NCI-H82 (cell line): Measurements from ENCODE around the gene TCEA2.

ENCODE experiments used
- DNase-seq: peaks from one replicate; lab custom pipeline; 2025; lab: John Stamatoyannopoulos, UW

TCEA2 gene

GRCh38 chr20:64065062-64065973, 2.3 kb downstream of the TCEA2 start:
- DNase-seq = no peak

- no peak for DNase-seq
Measured at GRCh38 chr20:64065974-64066343, 3.0 kb downstream of the TCEA2 start.

DNA sequence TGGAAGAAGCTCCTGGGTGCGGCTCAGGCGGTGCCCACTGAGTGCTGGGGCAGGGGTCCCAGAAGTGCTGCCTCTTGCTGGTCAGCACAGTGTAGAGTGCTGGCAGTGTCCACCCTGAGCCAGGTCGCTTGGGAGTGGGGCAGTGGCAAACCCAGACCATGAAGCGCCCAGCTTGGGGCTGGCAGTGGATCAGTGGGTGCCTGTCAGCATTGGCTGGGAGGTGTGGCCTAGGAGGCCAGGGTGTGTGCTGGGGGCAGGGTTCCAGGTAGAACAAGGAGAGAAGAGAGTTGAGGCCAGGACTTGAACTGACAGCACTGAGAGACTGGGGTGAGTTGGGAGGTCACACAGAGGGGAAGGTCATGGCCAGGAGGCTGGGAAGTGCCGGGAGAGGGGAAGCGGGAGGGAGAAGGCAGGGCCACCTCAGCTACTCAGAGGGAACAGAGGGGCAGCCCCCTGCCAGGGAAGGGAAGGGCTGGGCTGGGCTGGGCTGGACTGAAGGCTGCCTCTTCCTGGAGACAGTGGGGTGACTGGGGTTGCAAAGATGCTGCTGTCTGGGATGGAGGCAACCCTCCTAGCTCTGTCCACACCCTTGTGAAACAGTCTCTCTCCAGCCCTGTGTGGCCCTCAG, 4.1 kb downstream of the TCEA2 start:
- DNase-seq = no peak

- no peak for DNase-seq
Measured at GRCh38 chr20:64067733-64068307, 4.8 kb downstream of the TCEA2 start.

DNA sequence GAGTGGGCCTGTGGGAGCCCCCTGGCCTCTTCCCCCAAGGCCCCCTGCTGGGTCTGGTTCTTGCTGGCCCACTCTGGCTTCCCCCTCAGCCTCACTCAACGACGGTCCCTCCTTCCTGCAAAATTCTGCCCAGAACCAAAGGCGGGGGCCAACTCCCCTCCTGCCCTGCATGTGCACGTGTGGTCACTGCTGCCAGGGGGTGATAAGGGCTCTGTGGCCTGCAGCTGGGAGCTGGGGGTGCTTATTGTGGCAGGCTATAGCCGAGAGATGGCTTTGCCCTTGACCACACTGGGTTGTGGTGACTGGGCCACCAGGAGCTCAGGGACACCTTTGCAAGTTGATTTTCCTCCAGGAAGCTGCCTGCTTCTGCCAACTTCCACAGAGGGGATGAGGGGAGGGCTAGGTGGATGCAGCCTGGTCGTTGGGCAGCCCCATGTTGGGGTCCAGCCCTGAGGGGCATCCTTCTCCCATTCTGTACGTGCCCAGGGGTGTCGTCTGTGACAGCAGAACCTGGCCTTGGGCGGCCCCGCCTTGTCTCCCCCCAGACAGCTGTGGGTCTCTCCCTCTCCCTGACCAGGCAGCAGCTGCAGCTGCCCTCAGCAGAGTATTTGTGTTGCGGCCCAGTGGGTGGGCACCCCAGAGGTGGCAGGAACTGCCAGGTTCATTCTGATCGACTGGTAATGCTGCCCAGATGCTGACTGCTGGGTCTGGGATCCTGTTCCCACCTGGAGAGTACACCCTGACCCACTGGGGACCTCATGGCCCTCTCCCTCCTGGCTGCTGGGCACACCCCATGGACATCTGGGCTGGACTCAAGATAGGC, 5.6 kb downstream of the TCEA2 start:
- DNase-seq = no peak

DNA sequence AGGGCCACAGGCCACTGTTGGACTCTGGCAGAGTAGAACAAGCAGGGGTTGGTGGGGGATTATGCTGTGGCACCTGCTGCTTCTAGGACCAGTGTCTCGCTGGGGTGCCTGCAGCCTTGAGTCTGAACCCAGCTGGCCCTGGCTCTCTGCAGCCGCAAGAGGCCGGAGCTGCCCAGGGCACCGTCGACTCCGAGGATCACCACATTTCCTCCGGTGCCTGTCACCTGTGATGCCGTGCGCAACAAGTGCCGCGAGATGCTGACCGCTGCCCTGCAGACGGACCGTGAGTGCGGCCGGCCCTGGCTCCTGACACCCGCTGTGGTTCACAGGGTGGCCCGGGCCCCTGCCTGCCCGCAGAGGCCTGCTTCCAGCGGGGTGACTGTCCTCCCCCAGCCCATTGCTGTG, 6.2 kb downstream of the TCEA2 start:
- DNase-seq = no peak

GRCh38 chr20:64069614-64070243, 6.7 kb downstream of the TCEA2 start:
- DNase-seq = peak; percentile 66

DNA sequence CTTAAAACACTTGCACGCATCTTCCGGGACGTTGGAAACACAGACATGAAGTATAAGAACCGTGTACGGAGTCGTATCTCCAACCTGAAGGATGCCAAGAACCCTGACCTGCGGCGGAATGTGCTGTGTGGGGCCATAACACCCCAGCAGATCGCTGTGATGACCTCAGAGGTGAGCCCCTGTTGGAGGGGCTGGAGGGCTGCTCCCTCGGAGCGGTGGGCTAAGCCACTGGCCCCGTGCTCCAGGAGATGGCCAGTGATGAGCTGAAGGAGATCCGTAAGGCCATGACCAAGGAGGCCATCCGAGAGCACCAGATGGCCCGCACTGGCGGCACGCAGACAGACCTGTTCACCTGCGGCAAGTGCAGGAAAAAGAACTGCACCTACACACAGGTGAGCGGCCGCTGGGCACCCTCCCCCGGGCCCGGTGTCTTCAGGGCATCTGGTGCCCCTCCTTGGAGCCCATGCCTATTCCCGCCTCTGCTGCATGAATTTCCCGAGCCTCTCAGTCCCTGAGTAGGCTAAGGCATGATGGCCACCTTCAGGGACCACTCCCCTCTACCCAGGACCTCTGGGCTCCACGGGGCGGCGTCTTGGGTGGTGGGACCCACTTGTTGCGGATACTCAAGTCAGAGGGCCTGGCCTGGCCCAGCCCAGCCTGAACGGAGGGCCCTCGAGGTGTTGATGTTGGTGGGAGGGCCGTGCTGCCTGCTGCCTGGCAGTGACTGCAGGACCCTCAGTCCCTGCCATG, 7.4 kb downstream of the TCEA2 start:
- DNase-seq = no peak

GRCh38 chr20:64071341-64072332, 8.6 kb downstream of the TCEA2 start:
- DNase-seq = no peak

DNA sequence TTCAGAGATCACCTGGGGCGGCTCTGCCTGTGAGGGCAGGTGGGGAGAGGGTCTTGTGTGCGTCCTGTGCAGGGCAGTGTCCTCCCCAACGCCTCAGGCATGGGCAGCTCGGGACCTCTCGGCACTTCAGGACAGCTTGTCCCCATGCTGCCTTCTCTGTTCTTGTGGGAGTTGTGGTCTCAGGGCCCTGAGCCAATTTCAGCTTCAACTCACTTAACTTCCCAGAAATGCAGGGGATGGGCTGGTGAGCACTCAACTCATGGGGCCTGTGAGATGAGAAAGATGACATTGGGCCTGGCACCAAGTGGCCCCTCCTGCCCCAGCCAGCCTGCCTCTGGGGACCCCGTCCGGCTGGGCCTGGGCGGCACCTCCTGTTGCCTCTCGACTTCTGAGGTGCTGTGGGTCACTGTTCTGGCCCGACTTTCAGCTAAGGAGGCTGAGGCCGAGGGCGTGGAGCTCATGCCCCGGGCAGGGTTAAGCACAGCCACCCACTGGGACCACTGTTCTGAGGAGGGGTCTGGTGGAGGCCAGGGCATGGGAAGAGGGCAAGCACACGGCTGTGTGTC, 9.6 kb downstream of the TCEA2 start:
- DNase-seq = no peak

DNA sequence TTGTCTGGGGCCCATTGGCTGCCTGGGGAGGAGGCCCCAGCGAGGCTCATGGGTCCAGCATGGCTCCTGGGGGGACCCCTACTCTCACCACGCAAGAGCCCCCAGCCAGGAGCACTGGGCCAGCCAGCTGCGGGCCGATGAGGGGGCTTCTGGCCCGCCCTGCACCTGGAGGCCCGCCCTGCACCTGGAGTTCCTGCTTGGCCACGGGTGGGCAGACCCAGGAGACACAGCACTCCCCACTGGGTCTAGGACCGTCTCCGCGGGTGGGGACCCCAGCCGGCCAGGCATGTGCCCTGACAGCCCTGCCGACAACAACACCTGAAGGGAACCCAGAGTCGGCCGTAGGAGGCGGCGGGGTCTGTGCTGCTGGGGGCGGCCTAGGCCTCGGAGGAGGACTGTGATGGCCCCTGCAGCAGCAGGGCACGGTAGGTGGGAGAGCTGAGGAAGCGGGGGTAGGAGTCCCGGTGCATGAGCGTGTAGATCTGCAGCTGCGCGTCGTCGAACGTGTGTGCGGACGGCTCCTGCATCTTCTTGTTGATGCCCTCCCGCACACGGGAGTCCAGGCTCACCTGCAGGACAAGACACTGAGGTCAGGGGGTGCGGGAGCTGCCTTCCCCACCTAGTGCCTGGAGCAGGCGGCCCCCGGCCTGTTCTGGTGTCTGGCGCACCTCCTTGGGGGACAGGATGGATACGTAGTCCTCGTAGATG, 10.6 kb downstream of the TCEA2 start:
- DNase-seq = no peak

DNA sequence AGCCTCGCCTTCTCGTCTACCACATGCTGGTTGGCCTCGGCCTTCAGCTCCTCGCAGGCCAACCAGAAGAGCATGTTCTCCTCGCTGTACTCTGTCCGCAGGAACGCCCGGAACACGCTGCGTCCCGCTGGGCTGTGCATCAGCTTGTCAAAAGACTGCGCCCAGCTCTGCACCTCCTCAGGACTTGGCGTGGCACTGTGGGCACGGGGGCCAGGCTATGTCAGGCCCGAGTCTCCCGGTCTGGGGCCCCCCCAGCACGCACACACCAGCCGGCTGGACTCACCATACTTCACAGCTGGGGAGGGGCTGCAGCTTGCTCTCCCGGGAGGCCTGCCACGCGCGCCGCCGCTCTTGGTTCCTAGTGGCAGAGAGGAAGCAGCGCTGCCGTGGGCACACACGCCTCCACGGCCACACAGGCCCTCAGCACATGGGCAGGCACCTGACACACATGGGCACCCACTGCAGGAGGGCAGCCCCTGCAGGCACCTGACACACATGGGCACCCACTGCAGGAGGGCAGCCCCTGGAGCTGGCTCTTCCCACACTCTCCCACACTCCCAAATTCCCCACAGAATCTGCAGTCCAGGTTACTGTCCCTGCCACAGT, 11.3 kb downstream of the TCEA2 start:
- DNase-seq = no peak

DNA sequence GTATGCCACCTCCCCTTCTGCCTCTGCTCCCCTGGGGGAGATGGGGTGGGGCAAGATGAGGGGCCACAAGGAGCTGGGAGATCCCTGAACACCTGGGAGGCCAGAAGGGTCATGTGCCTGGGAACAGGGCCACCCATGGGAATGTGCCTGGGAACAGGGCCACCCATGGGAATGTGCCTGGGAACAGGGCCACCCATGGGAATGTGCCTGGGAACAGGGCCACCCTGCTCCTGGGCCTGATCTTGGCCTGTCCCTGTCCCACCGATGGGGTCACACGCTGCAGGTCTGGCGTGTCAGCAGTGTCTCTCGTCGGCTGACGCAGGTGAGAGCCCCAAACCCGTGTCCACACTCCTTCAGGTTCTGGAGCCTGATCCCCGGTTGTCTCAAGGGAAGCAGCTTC, 12.0 kb downstream of the TCEA2 start:
- DNase-seq = no peak

GRCh38 chr20:64075556-64075955, 12.6 kb downstream of the TCEA2 start:
- DNase-seq = no peak

DNA sequence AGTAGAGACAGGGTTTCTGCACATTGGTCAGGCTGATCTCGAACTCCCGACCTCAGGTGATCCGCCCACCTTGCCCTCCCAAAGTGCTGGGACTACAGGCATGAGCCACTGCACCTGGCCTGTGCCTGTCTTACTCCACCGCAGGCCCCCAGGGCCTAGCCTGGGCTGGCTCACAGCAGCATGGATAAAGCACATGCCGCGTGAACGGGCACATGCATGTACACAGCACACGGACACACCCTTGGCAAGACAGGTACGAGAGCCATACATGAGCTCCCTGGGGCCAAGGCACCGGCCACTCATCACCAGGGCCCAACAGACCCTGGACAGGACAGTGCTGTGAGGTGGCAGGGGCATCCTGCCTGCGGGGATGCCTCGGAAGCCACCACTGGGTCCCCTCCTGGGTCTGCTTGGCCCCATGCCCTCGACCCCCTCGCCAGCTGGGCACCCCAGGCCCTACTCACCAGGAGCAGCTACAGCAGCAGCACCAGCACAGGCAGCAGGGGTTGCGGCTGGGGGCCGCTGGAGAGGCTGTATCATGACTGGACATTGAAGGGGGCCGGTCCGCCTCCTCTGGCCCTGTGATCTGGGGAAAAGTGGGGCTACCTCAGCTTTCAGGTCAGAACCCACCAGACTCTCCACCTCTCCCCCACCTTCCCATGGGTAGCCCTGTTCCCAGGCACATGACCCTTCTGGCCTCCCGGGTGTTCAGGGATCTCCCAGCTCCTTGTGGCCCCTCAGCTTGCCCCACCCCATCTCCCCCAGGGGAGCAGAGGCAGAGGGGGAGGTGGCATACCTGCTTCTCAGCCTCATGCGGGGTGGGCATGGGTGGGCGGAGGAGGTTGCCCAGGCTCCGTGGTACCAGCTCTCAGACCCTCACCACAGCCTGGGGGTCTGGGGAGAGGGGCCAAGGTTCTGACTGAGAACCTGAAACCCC, 13.3 kb downstream of the TCEA2 start:
- DNase-seq = no peak

GRCh38 chr20:64077094-64077493, 14.1 kb downstream of the TCEA2 start:
- DNase-seq = no peak

- no peak for DNase-seq
Measured at GRCh38 chr20:64077541-64077875, 14.5 kb downstream of the TCEA2 start.
